GM23338 (cell line): ENCODE measurements around the gene C1orf141. TPM values are rescaled to one million over a fixed set of nuclear protein-coding genes. Genes with fewer than 3 reads are reported as not detected.

Experiments
- ATAC-seq: fragments of 200-7000 bp; cut with Tn5 transposase; 3 replicates; pipeline ENCODE4 v1.9.1; 2020
- DNase-seq: peaks from one replicate; pipeline ENCODE4 v3.0.0-alpha.2; 2015; ENCODE audit warnings: low spot score
- H2AFZ ChIP-seq: fragments of 200-600 bp; sonication (generic); 2 replicates; pipeline ENCODE4 v1.8.0; 2016; ENCODE audit warnings: antibody characterized with exemption, mild to moderate bottlenecking, moderate library complexity
- H3F3A ChIP-seq: fragments of 200-600 bp; sonication (generic); replicated peaks from 2 replicates; pipeline ENCODE4 v1.8.0; 2017; ENCODE audit warnings: antibody characterized with exemption, mixed run types, low read depth
- H3K27ac ChIP-seq: fragments of 200-600 bp; sonication (generic); 2 replicates; pipeline ENCODE4 v1.6.1; 2016; ENCODE audit warnings: low read depth
- H3K27me3 ChIP-seq: fragments of 200-600 bp; sonication (generic); 2 replicates; pipeline ENCODE4 v1.8.0; 2016; ENCODE audit warnings: mild to moderate bottlenecking, mixed run types, moderate library complexity; ENCODE audit not compliant: insufficient read depth
- H3K36me3 ChIP-seq: fragments of 200-600 bp; sonication (generic); 2 replicates; pipeline ENCODE4 v1.8.0; 2016; ENCODE audit warnings: mild to moderate bottlenecking; ENCODE audit not compliant: insufficient read depth
- H3K4me1 ChIP-seq: fragments of 200-600 bp; sonication (generic); 2 replicates; pipeline ENCODE4 v1.8.0; 2016; ENCODE audit warnings: mild to moderate bottlenecking, moderate library complexity; ENCODE audit not compliant: insufficient read depth
- H3K4me2 ChIP-seq: fragments of 200-600 bp; sonication (generic); 2 replicates; pipeline ENCODE4 v1.7.1; 2017; ENCODE audit warnings: mixed run types
- H3K4me3 ChIP-seq: fragments of 200-600 bp; sonication (generic); 2 replicates; pipeline ENCODE4 v1.6.1; 2016; ENCODE audit warnings: mixed run types
- H3K79me2 ChIP-seq: fragments of 200-600 bp; sonication (generic); replicated peaks from 2 replicates; pipeline ENCODE4 v1.8.0; 2017; ENCODE audit warnings: mild to moderate bottlenecking; ENCODE audit not compliant: insufficient read depth
- H3K9me2 ChIP-seq: fragments of 200-600 bp; sonication (generic); 2 replicates; pipeline ENCODE4 v1.8.0; 2017; ENCODE audit not compliant: insufficient read depth
- H4K20me1 ChIP-seq: fragments of 200-600 bp; sonication (generic); replicated peaks from 2 replicates; pipeline ENCODE4 v1.8.0; 2017; ENCODE audit warnings: mild to moderate bottlenecking; ENCODE audit not compliant: insufficient read depth
- H3K27ac Mint-ChIP-seq: 2 replicates; pipeline ENCODE4 v1.8.0; 2020; ENCODE audit warnings: inconsistent platforms, mild to moderate bottlenecking, moderate library complexity, mixed read lengths
- H3K27me3 Mint-ChIP-seq: 3 replicates; pipeline ENCODE4 v1.8.0; 2022; ENCODE audit warnings: low read depth, mild to moderate bottlenecking, moderate library complexity, mixed read lengths, inconsistent platforms; ENCODE audit not compliant: insufficient read depth, poor library complexity
- H3K36me3 Mint-ChIP-seq: 3 replicates; pipeline ENCODE4 v1.8.0; 2021; ENCODE audit warnings: low read depth, mild to moderate bottlenecking, inconsistent platforms, moderate library complexity, mixed read lengths
- H3K4me1 Mint-ChIP-seq: 3 replicates; pipeline ENCODE4 v1.8.0; 2020; ENCODE audit warnings: mild to moderate bottlenecking, inconsistent platforms, mixed read lengths
- H3K4me3 Mint-ChIP-seq: 3 replicates; pipeline ENCODE4 v1.8.0; 2021; ENCODE audit warnings: moderate library complexity, mild to moderate bottlenecking, inconsistent platforms, mixed read lengths
- H3K9me3 Mint-ChIP-seq: 3 replicates; pipeline ENCODE4 v1.8.0; 2020; ENCODE audit warnings: moderate library complexity, mild to moderate bottlenecking, inconsistent platforms, mixed read lengths
- CTCF ChIP-seq, 2 experiments: fragments of 200-600 bp in 1 of 2; sonication (generic) in 1 of 2; conservative IDR thresholded peaks; 2 replicates each; pipeline versions ENCODE4 v1.5.1 to v1.6.1; 2016 to 2017; ENCODE audit warnings: antibody characterized with exemption in 2 of 2, low read depth in 2 of 2, mild to moderate bottlenecking in 2 of 2, moderate library complexity in 1 of 2
- NANOG ChIP-seq: IDR thresholded peaks from 2 replicates; pipeline ENCODE4 v1.6.1; 2016; ENCODE audit warnings: antibody characterized with exemption, borderline replicate concordance
- STAT1 ChIP-seq: IDR thresholded peaks from one replicate; pipeline ENCODE4 v1.6.1; 2016; ENCODE audit warnings: antibody characterized with exemption; ENCODE audit not compliant: unreplicated experiment
- ZNF462 ChIP-seq: fragments of 250-450 bp; sonication (Bioruptor Pico); IDR thresholded peaks from 2 replicates; pipeline ENCODE4 v1.5.0; 2020; ENCODE audit warnings: mild to moderate bottlenecking, moderate library complexity
- polyA plus RNA-seq: library from polyadenylated mRNA; unstranded; fragments of >200 nt; fragmentation: Nextera tagmentation; extraction: Ambion mirVana; gene quantifications from 2 replicates; pipeline ENCODE4 v1.2.1, GENCODE V29; 2016
- total RNA-seq: library from RNA; depleted of rRNA; stranded (reverse); fragments of >200 nt; shearing (Covaris generic); gene quantifications from 2 replicates; pipeline ENCODE4 v1.2.3, GENCODE V29; 2014

The C1orf141 gene
- total and polyA plus RNA-seq, 2 experiments from 2014 or later, result not detected

- TF ChIP-seq CTCF (conservative IDR thresholded peaks at IDR 0.05; ENCODE audit: low read depth in 2 of 2) (no peak), ZNF462 (CRISPR knock-in tag) (no peak), NANOG (no peak)
These were observed 16.2 kb upstream of the C1orf141 start (continued) for GRCh38 chr1:67150931-67151330.

- peak overlapping the region; percentile 2; the same call in 1 of the 2 replicates for H2AFZ ChIP-seq
- H3K9me2 ChIP-seq, result 0 out of 2 replicates have a peak, but pooled peaks cover 6% of the 10 kb centered on the region
These were observed 14.5 kb upstream of the C1orf141 start for GRCh38 chr1:67149179-67149770.

More at GRCh38 chr1:67149179-67149770, 14.5 kb upstream of the C1orf141 start:
- H3K27ac Mint-ChIP-seq, result no peak overlapping the region
- DNase-seq (peak; percentile 89), ATAC-seq (peak; percentile 99)
- no peak overlapping the region for H3K4me3 Mint-ChIP-seq
- no peaks in the 10 kb centered on the region for H3K36me3 ChIP-seq
- peaks cover 5% of the 10 kb centered on the region; the same call in 2 of the 3 replicates for H3K4me1 Mint-ChIP-seq
- no peak overlapping the region for H3K4me2 ChIP-seq
- TF ChIP-seq STAT1 (no peak), CTCF (conservative IDR thresholded peaks at IDR 0.05; ENCODE audit: low read depth in 2 of 2) (peak; percentile 66 to 88)
- H3K9me3 Mint-ChIP-seq, result no peaks in the 10 kb centered on the region; the same call in 2 of the 3 replicates
- no peaks in the 10 kb centered on the region for H3F3A ChIP-seq
- H3K27me3 Mint-ChIP-seq, result peaks cover 2% of the 10 kb centered on the region
- H4K20me1 ChIP-seq, result no peaks in the 10 kb centered on the region
- no peaks in the 10 kb centered on the region for H3K79me2 ChIP-seq
- H3K27me3 ChIP-seq, result no peaks in the 10 kb centered on the region
- H3K27ac ChIP-seq, result no peak overlapping the region
- H3K4me3 ChIP-seq, result no peak overlapping the region
- H3K4me1 ChIP-seq, result no peaks in the 10 kb centered on the region
- H3K36me3 Mint-ChIP-seq, result no peaks in the 10 kb centered on the region
